SK-N-DZ (cell line): ENCODE measurements around the gene HDAC9.
A peak's percentile ranks its signal among the peaks of the same experiment; 100 is the strongest.

Experiments used
- DNase-seq: peaks from one replicate; pipeline ENCODE4 v3.0.0-alpha.2; 2015; ENCODE audit warnings: low spot score

Gene HDAC9

GRCh38 chr7:18553605-18554003, 58.1 kb downstream of the HDAC9 start:
- DNase-seq = no peak

GRCh38 chr7:18555120-18555519, 59.6 kb downstream of the HDAC9 start:
- DNase-seq = no peak

GRCh38 chr7:18555968-18556367, 60.4 kb downstream of the HDAC9 start:
- no peak for DNase-seq

GRCh38 chr7:18558503-18558902, 63.0 kb downstream of the HDAC9 start:
- no peak for DNase-seq

- DNase-seq = no peak
Observed at GRCh38 chr7:18558910-18559309, 63.4 kb downstream of the HDAC9 start.

GRCh38 chr7:18559756-18560155, 64.2 kb downstream of the HDAC9 start:
- DNase-seq = no peak

- DNase-seq = no peak
Observed at GRCh38 chr7:18564779-18565178, 69.2 kb downstream of the HDAC9 start.

- DNase-seq = no peak
Observed at GRCh38 chr7:18565337-18565736, 69.8 kb downstream of the HDAC9 start.

GRCh38 chr7:18566205-18566604, 70.7 kb downstream of the HDAC9 start:
- no peak for DNase-seq

GRCh38 chr7:18566829-18567228, 71.3 kb downstream of the HDAC9 start:
- no peak for DNase-seq

GRCh38 chr7:18570441-18570840, 74.9 kb downstream of the HDAC9 start:
- no peak for DNase-seq

- DNase-seq = peak; percentile 39
Observed at GRCh38 chr7:18570890-18571478, 75.4 kb downstream of the HDAC9 start.

- DNase-seq = no peak
Observed at GRCh38 chr7:18572154-18572553, 76.6 kb downstream of the HDAC9 start.

GRCh38 chr7:18572885-18573284, 77.3 kb downstream of the HDAC9 start:
- no peak for DNase-seq

- DNase-seq = no peak
Observed at GRCh38 chr7:18573410-18574234, 78.1 kb downstream of the HDAC9 start.

- no peak for DNase-seq
Observed at GRCh38 chr7:18574235-18574540, 78.6 kb downstream of the HDAC9 start.

- DNase-seq = no peak
Observed at GRCh38 chr7:18574676-18575075, 79.1 kb downstream of the HDAC9 start.

- DNase-seq = no peak
Observed at GRCh38 chr7:18575622-18576572, 80.3 kb downstream of the HDAC9 start.

GRCh38 chr7:18577096-18577771, 81.7 kb downstream of the HDAC9 start:
- no peak for DNase-seq

- DNase-seq = no peak
Observed at GRCh38 chr7:18579698-18580097, 84.1 kb downstream of the HDAC9 start.

- no peak for DNase-seq
Observed at GRCh38 chr7:18580950-18581349, 85.4 kb downstream of the HDAC9 start.

GRCh38 chr7:18583305-18583704, 87.8 kb downstream of the HDAC9 start:
- no peak for DNase-seq
